ENCODE results near the gene STXBP1.

STXBP1 gene

GRCh38 chr9:127585161-127585819 is 26.8 kb upstream of the STXBP1 start:
- no peak overlapping the region for H3K27ac Mint-ChIP-seq
- no peaks in the 10 kb centered on the region for H3K36me3 Mint-ChIP-seq (ENCODE audit: low read depth)
- H3K4me3 Mint-ChIP-seq = no peak overlapping the region
- no peak for TF ChIP-seq CTCF (IDR thresholded peaks at IDR 0.05; ENCODE audit: unreplicated experiment in 3 of 3)
- peaks cover 12% of the 10 kb centered on the region for H3K4me1 Mint-ChIP-seq
- H3K9me3 Mint-ChIP-seq = no peaks in the 10 kb centered on the region
- H3K27me3 Mint-ChIP-seq (ENCODE audit: low read depth) = peaks cover 5% of the 10 kb centered on the region

- peaks cover 12% of the 10 kb centered on the region for H3K4me1 Mint-ChIP-seq
These were observed 26.0 kb upstream of the STXBP1 start for GRCh38 chr9:127586096-127586495.

GRCh38 chr9:127586537-127586936 is 25.5 kb upstream of the STXBP1 start:
- Mint-ChIP-seq H3K27ac (no peak overlapping the region), H3K4me1 (peaks cover 12% of the 10 kb centered on the region), H3K9me3 (no peaks in the 10 kb centered on the region), H3K36me3 (ENCODE audit: low read depth) (no peaks in the 10 kb centered on the region), H3K27me3 (ENCODE audit: low read depth) (peaks cover 5% of the 10 kb centered on the region), H3K4me3 (no peak overlapping the region)
- peak; percentile 79 to 84 (median 83) for TF ChIP-seq CTCF (IDR thresholded peaks at IDR 0.05; ENCODE audit: unreplicated experiment in 3 of 3)

More at GRCh38 chr9:127586096-127586495, 26.0 kb upstream of the STXBP1 start:
- H3K27ac Mint-ChIP-seq = no peak overlapping the region
- H3K9me3 Mint-ChIP-seq = no peaks in the 10 kb centered on the region
- peaks cover 5% of the 10 kb centered on the region for H3K27me3 Mint-ChIP-seq (ENCODE audit: low read depth)
- H3K36me3 Mint-ChIP-seq (ENCODE audit: low read depth) = no peaks in the 10 kb centered on the region
- H3K4me3 Mint-ChIP-seq = no peak overlapping the region
- TF ChIP-seq CTCF (IDR thresholded peaks at IDR 0.05; ENCODE audit: unreplicated experiment in 3 of 3) = no peak

GRCh38 chr9:127587966-127588365 is 24.1 kb upstream of the STXBP1 start:
- H3K4me3 Mint-ChIP-seq = no peak overlapping the region
- TF ChIP-seq CTCF (IDR thresholded peaks at IDR 0.05; ENCODE audit: unreplicated experiment in 3 of 3) = no peak
- no peaks in the 10 kb centered on the region for H3K9me3 Mint-ChIP-seq
- H3K4me1 Mint-ChIP-seq = peaks cover 12% of the 10 kb centered on the region
- no peaks in the 10 kb centered on the region for H3K36me3 Mint-ChIP-seq (ENCODE audit: low read depth)
- peaks cover 8% of the 10 kb centered on the region for H3K27me3 Mint-ChIP-seq (ENCODE audit: low read depth)
- no peak overlapping the region for H3K27ac Mint-ChIP-seq

- H3K27ac Mint-ChIP-seq = peak overlapping the region in 2 of 3 experiments; percentile 49 to 82
- no peak overlapping the region for H3K4me3 Mint-ChIP-seq
- no peaks in the 10 kb centered on the region for H3K9me3 Mint-ChIP-seq
- H3K4me1 Mint-ChIP-seq = peaks cover 12% of the 10 kb centered on the region
- peaks cover 12% of the 10 kb centered on the region for H3K27me3 Mint-ChIP-seq (ENCODE audit: low read depth)
- no peak for TF ChIP-seq CTCF (IDR thresholded peaks at IDR 0.05; ENCODE audit: unreplicated experiment in 3 of 3)
- no peaks in the 10 kb centered on the region for H3K36me3 Mint-ChIP-seq (ENCODE audit: low read depth)
These were observed 23.2 kb upstream of the STXBP1 start for GRCh38 chr9:127588740-127589506.

Measured in nephron (organoid).